Left cardiac atrium (tissue), 4 donors: ENCODE data around the gene SLPI. TPM values are rescaled to one million over a fixed set of nuclear protein-coding genes. Genes with fewer than 3 reads are reported as not detected.

Source experiments
- ATAC-seq, 2 donors: fragments of 200-7000 bp; cut with Tn5 transposase; one replicate each; pipeline ENCODE4 v1.9.1; 2020; ENCODE audit warnings: mild to moderate bottlenecking in 2 of 2, moderate library complexity in 2 of 2
- DNase-seq: peaks from one replicate; pipeline ENCODE4 v3.0.0-alpha.2; 2020
- intact Hi-C, 2 donors: fragments of 100-400 bp; cut with DNase I; formaldehyde crosslinking; loops; one replicate each; pipeline versions ENCODE4 v1.14.1 to v1.15.1; 2022 to 2023
- long read RNA-seq: library from polyadenylated mRNA; unstranded; transcript quantifications from one replicate; pipeline ENCODE4 v2.0.0, GENCODE V29; 2021
- total RNA-seq, 2 donors: library from RNA; stranded (reverse); fragmentation: NEBNext Ultra II Directional; extraction: Animal tissue kit (Norgen Biotek cat#: 25700); gene quantifications; one replicate each; pipeline ENCODE4 v1.2.1, GENCODE V29; 2021
- donor health status: DM: no; HTN: yes; CAD: no.
- donor health status: DM: no; HTN: yes; CAD: no; lungs with severe emphysema.
- donor health status: DM: yes; HTN: yes; CAD: no.
- donor health status: Dilated cardiomyopathy.

The SLPI gene, protein sequence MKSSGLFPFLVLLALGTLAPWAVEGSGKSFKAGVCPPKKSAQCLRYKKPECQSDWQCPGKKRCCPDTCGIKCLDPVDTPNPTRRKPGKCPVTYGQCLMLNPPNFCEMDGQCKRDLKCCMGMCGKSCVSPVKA
- 10 to 100 TPM; 44.2 to 86.7 TPM for total RNA-seq
- long read RNA-seq, partial matches to known transcripts = 1 of 2 reads
- long read RNA-seq, other reads (novel, unspliced or antisense) = 1 of 2 reads

GRCh38 chr20:45254383-45255262 lies at the start of gene SLPI:
Gene SLPI (minus strand): TSS chr20:45254564. CDS start chr20:45254543, 21 bp downstream.
- DNase-seq = peak; percentile 36
- peak; percentile 67 to 88 for ATAC-seq
- intact Hi-C loops = no loop called here

DNA sequence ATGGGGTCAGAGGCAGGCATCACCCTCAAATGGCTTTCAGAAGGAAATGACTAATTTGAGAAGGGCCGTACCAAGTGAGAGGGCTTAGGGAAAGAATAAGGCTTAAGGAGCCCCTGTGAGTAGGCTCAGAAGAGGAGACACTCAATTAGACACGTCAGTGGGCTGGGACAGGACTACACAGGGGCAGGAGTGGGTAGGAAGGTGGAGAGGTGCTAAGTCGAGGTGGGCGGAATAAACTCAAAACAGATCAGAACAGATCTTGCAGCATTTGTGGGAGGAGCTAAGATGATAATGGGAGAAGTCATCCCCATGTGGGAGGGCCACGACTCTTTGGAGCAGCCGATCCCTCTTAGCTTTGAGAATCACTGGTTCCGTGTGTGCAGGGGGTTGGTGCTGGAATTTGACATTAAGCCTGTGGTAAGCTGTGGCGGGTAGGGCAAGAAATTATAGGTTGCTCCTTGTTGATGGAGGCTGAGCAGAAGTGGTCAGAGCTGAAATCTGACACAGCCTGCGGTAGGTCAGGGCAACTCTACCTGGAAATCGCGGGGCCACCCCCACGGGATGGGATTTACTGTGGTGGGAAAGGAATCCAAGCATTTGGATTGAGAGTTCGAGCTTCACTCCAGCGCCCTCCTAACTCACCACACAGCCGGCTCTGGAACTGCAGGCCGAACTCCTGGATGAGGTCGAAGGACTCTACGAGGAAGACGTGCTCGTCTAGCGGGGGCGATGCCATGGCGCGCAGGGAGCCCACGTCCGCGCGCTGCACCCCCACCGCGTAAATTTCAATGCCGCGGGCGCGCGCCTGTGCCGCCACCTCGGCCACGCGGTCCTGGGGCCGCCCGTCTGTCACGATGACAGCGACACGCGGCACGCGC lies 49.5 kb upstream of the SLPI start:
- DNase-seq (no peak), ATAC-seq (no peak)
- intact Hi-C loops = no loop called here

- ATAC-seq = no peak
- DNase-seq = no peak
- intact Hi-C loops = no loop called here
Observed at GRCh38 chr20:45301824-45302271, 47.5 kb upstream of the SLPI start.

DNA sequence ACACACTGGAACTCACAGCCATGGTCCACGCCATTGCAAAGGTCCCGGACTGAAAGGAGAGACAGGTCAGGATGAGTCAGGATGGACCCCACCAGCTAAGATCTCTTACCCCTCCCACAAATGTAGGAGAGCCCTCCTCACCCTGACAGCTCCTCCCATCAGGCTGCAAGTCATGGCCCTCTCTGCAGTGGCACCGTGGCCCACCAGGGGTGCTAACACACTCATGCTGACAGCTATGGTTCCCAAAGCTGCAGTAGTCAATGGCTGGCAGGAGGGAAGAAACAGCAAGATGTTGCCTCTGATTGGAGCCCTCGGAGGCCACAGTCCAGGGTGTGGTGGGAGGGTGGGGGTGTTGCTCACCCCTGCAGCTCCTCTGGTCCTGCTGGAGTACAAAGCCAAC lies 46.6 kb upstream of the SLPI start:
- DNase-seq (no peak), ATAC-seq (no peak)
- intact Hi-C loops = no loop called here

- no peak for ATAC-seq
- intact Hi-C loops = loop anchor here in 1 of 2 donors (10.0 kb wide), 1 partner anchor 205 kb away; no protein-coding TSS in a partner anchor
- DNase-seq = no peak
Observed at GRCh38 chr20:45299786-45300185, 45.4 kb upstream of the SLPI start.

DNA sequence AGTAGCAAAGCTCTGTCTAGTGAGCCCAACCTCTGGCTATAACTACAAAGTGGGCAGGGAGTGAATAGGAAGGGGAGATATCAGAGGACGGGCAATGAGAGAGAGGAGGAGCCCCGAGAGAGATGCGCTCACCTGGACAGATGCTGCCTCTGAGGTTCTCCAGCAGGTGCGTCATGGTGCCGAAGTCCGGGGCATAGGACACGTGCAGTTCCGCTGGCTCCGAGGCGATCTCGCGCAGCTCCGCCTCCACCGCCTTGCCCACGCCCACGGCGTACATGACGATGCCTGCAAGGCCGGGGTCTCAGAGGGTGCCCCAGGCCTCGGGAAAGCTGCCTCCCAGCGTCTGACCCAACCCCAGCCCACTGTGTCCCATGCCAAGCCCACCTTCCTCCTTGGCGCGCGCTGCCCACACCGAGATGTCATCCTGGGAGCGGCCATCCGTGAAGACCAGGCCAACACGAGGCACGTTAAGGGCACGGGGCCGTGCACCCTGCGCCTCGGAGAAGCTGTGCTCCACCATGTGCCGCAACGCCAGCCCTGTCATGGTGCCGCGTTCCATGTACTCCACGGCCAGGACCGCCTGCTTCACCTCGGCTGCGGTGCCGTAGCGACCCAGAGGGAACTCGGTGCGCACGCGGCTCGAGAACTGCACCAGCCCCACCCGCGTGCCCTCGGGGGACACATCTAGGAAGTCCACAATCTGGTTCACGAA lies 43.6 kb upstream of the SLPI start:
- no peak for ATAC-seq
- intact Hi-C loops = loop anchor here in 1 of 2 donors (10.0 kb wide), 1 partner anchor 203 kb away; no protein-coding TSS in a partner anchor
- DNase-seq = no peak

DNA sequence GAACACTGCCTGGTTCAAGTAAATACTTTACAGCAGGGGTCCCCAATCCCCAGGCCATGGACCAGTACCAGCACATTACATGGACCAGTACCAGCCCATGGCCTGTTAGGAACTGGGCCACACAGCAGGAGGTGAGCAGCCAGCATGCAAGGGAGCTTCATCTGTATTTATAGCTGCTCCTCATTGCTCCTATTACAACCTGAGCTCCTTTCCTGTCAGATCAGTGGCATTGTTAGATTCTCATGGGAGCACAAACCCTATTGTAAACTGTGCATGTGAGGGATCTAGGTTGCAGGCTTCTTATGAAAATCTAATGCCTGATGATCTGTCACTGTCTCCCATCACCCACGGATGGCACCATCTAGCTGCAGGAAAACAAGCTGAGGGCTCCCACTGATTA lies 40.3 kb upstream of the SLPI start:
- intact Hi-C loops = loop anchor here in 1 of 2 donors (10.0 kb wide), 1 partner anchor 200 kb away; no protein-coding TSS in a partner anchor
- ATAC-seq = no peak

GRCh38 chr20:45294003-45294368 lies 39.6 kb upstream of the SLPI start:
- ATAC-seq (no peak), DNase-seq (no peak)
- intact Hi-C loops = loop anchor here in 1 of 2 donors (10.0 kb wide), 1 partner anchor 199 kb away; no protein-coding TSS in a partner anchor

More for the DNA sequence above, 40.3 kb upstream of the SLPI start:
- no peak for DNase-seq

- ATAC-seq = peak; percentile 80 to 91
- peak; percentile 88 for DNase-seq
- intact Hi-C loops = loop anchor here in 1 of 2 donors (10.0 kb wide), 1 partner anchor 199 kb away; no protein-coding TSS in a partner anchor
Observed at GRCh38 chr20:45293041-45294002, 39.0 kb upstream of the SLPI start.

DNA sequence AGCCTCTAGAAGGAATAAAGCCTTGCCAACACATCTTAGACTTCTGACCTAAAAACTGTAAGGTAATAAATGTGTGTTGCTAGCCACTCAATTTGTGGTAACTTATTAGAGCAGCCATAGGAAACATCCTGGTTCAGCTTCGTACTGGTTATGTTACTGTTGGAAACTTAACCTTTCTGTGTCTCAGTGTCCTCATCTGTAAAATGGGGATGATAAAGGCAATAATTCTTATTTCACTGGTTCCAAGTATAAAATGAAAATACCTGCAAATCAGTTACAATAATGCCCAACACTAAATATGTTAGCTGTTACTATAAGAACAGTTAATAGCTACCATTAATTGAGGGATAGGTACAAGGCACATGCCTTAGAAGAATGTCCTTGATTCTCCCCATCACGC lies 38.0 kb upstream of the SLPI start:
- intact Hi-C loops = loop anchor here in 1 of 2 donors (10.0 kb wide), 1 partner anchor 198 kb away; no protein-coding TSS in a partner anchor
- no peak for ATAC-seq
- no peak for DNase-seq

GRCh38 chr20:45291526-45291925 lies 37.2 kb upstream of the SLPI start:
- no peak for ATAC-seq
- intact Hi-C loops = loop anchor here in 1 of 2 donors (2.0 to 10.0 kb wide), 2 partner anchors 197 to 281 kb away; no protein-coding TSS in a partner anchor
- no peak for DNase-seq

GRCh38 chr20:45290677-45291355 lies 36.5 kb upstream of the SLPI start:
- peak; percentile 62 to 66 for ATAC-seq
- peak; percentile 84 for DNase-seq
- intact Hi-C loops = loop anchor here in 1 of 2 donors (2.0 to 10.0 kb wide), 2 partner anchors 196 to 280 kb away; no protein-coding TSS in a partner anchor

GRCh38 chr20:45289942-45290676 lies 35.7 kb upstream of the SLPI start:
- no peak for DNase-seq
- intact Hi-C loops = loop anchor here in 1 of 2 donors (2.0 to 10.0 kb wide), 2 partner anchors 195 to 279 kb away; no protein-coding TSS in a partner anchor
- ATAC-seq = no peak

GRCh38 chr20:45288860-45289259 lies 34.5 kb upstream of the SLPI start:
- ATAC-seq (no peak), DNase-seq (no peak)
- intact Hi-C loops = no loop called here

GRCh38 chr20:45288376-45288775 lies 34.0 kb upstream of the SLPI start:
- no peak for ATAC-seq
- intact Hi-C loops = no loop called here
- DNase-seq = no peak

- intact Hi-C loops = no loop called here
- ATAC-seq (no peak), DNase-seq (no peak)
Observed at GRCh38 chr20:45283551-45284057, 29.2 kb upstream of the SLPI start.
